Measurements from ENCODE around the gene NOTO.
A peak's percentile ranks its signal among the peaks of the same experiment; 100 is the strongest.
"Not testable (repeated sequence)": the region's sequence is repeated elsewhere in the genome, so short reads cannot be mapped to it uniquely, and the experiment has no call there.

Gene NOTO

GRCh38 chr2:73202156-73203054, at the start of gene NOTO:
NOTO (plus strand) TSS chr2:73202574; CDS start chr2:73202667, 93 bp downstream.
- DNase-seq: peak; percentile 68

GRCh38 chr2:73156539-73157124, 45.7 kb upstream of the NOTO start:
- peak; percentile 84 for DNase-seq

GRCh38 chr2:73162856-73163391, 39.5 kb upstream of the NOTO start:
- no peak for DNase-seq

GRCh38 chr2:73163483-73164367, 38.6 kb upstream of the NOTO start:
- DNase-seq: peak; percentile 88

GRCh38 chr2:73165978-73166377, 36.4 kb upstream of the NOTO start:
- DNase-seq: not testable (repeated sequence)

GRCh38 chr2:73166813-73167212, 35.6 kb upstream of the NOTO start:
- DNase-seq: not testable (repeated sequence)

GRCh38 chr2:73168348-73168747, 34.0 kb upstream of the NOTO start:
- DNase-seq: not testable (repeated sequence)

GRCh38 chr2:73170341-73170740, 32.0 kb upstream of the NOTO start:
- not testable (repeated sequence) for DNase-seq

GRCh38 chr2:73172963-73173362, 29.4 kb upstream of the NOTO start:
- DNase-seq: no peak

GRCh38 chr2:73173781-73174180, 28.6 kb upstream of the NOTO start:
- no peak for DNase-seq

GRCh38 chr2:73174244-73174643, 28.1 kb upstream of the NOTO start:
- DNase-seq: no peak

GRCh38 chr2:73174941-73175662, 27.3 kb upstream of the NOTO start:
- DNase-seq: peak; percentile 55

- peak; percentile 87 for DNase-seq
Observed at GRCh38 chr2:73175663-73176204, 26.6 kb upstream of the NOTO start.

GRCh38 chr2:73176205-73176880, 26.0 kb upstream of the NOTO start:
- DNase-seq: peak; percentile 76

GRCh38 chr2:73176881-73177644, 25.3 kb upstream of the NOTO start:
- DNase-seq: peak; percentile 93

GRCh38 chr2:73177645-73178255, 24.6 kb upstream of the NOTO start:
- DNase-seq: no peak

- DNase-seq: no peak
Observed at GRCh38 chr2:73185965-73186364, 16.4 kb upstream of the NOTO start.

GRCh38 chr2:73187549-73187948, 14.8 kb upstream of the NOTO start:
- DNase-seq: no peak

- no peak for DNase-seq
Observed at GRCh38 chr2:73197579-73197978, 4.8 kb upstream of the NOTO start.

GRCh38 chr2:73200281-73200680, 2.1 kb upstream of the NOTO start:
- not testable (repeated sequence) for DNase-seq

Measured in islet precursor cell (in vitro differentiated cells).